HG03139 (cell line): ENCODE data around the gene SNX9.
"Not testable (repeated sequence)": the region's sequence is repeated elsewhere in the genome, so short reads cannot be mapped to it uniquely, and the experiment has no call there.

Experiments
- ATAC-seq: cut with Tn5 transposase; IDR thresholded peaks from one replicate; pipeline ENCODE4 v1.9.1; 2021; ENCODE audit not compliant: unreplicated experiment

The SNX9 gene

GRCh38 chr6:157950899-157951298 is 127.9 kb downstream of the SNX9 start:
- ATAC-seq = not testable (repeated sequence)

- ATAC-seq = no peak
Observed at GRCh38 chr6:157951828-157952227, 128.8 kb downstream of the SNX9 start.

- ATAC-seq = no peak
Observed at GRCh38 chr6:157952861-157953351, 129.9 kb downstream of the SNX9 start.

GRCh38 chr6:157953580-157954091 is 130.6 kb downstream of the SNX9 start:
- ATAC-seq = no peak

GRCh38 chr6:157954150-157955117 is 131.4 kb downstream of the SNX9 start:
- no peak for ATAC-seq

- ATAC-seq = no peak
Observed at GRCh38 chr6:157955675-157956074, 132.6 kb downstream of the SNX9 start.

GRCh38 chr6:157956171-157956730 is 133.2 kb downstream of the SNX9 start:
- no peak for ATAC-seq

GRCh38 chr6:157959451-157960227 is 136.6 kb downstream of the SNX9 start:
- no peak for ATAC-seq

GRCh38 chr6:157961153-157961831 is 138.2 kb downstream of the SNX9 start:
- ATAC-seq = no peak

- no peak for ATAC-seq
Observed at GRCh38 chr6:157961832-157962575, 139.0 kb downstream of the SNX9 start.

- no peak for ATAC-seq
Observed at GRCh38 chr6:157962601-157963302, 139.7 kb downstream of the SNX9 start.

- ATAC-seq = no peak
Observed at GRCh38 chr6:157964100-157964499, 141.1 kb downstream of the SNX9 start.

GRCh38 chr6:157965387-157965786 is 142.3 kb downstream of the SNX9 start:
- ATAC-seq = no peak

GRCh38 chr6:157966589-157966977 is 143.5 kb downstream of the SNX9 start:
- no peak for ATAC-seq

- ATAC-seq = no peak
Observed at GRCh38 chr6:157967020-157967419, 144.0 kb downstream of the SNX9 start.

- ATAC-seq = no peak
Observed at GRCh38 chr6:157967486-157967885, 144.4 kb downstream of the SNX9 start.

- not testable (repeated sequence) for ATAC-seq
Observed at GRCh38 chr6:157972177-157972576, 149.1 kb downstream of the SNX9 start.

- no peak for ATAC-seq
Observed at GRCh38 chr6:157974341-157974894, 151.4 kb downstream of the SNX9 start.

- ATAC-seq = no peak
Observed at GRCh38 chr6:157974967-157975366, 151.9 kb downstream of the SNX9 start.
